Osteocyte (in vitro differentiated cells): ENCODE measurements around the gene JPT2. TPM values are rescaled to one million over a fixed set of nuclear protein-coding genes. Genes with fewer than 3 reads are reported as not detected.

Experiments
- DNase-seq: peaks from one replicate; pipeline ENCODE4 v3.0.0; 2021; ENCODE audit warnings: mixed read lengths; ENCODE audit not compliant: unreplicated experiment; ENCODE audit errors: extremely low spot score
- H3K27ac Mint-ChIP-seq: one replicate; pipeline ENCODE4 v1.8.0; 2021; ENCODE audit warnings: mild to moderate bottlenecking, mixed read lengths; ENCODE audit not compliant: unreplicated experiment
- H3K27me3 Mint-ChIP-seq: one replicate; pipeline ENCODE4 v1.8.0; 2021; ENCODE audit warnings: mixed read lengths; ENCODE audit not compliant: unreplicated experiment
- H3K36me3 Mint-ChIP-seq: one replicate; pipeline ENCODE4 v1.8.0; 2021; ENCODE audit warnings: mixed read lengths; ENCODE audit not compliant: unreplicated experiment
- H3K4me1 Mint-ChIP-seq: one replicate; pipeline ENCODE4 v1.8.0; 2021; ENCODE audit warnings: mixed read lengths; ENCODE audit not compliant: unreplicated experiment
- H3K4me3 Mint-ChIP-seq: one replicate; pipeline ENCODE4 v1.8.0; 2021; ENCODE audit warnings: mild to moderate bottlenecking, moderate library complexity, mixed read lengths; ENCODE audit not compliant: unreplicated experiment
- H3K9me3 Mint-ChIP-seq: one replicate; pipeline ENCODE4 v1.8.0; 2021; ENCODE audit warnings: mixed read lengths; ENCODE audit not compliant: unreplicated experiment
- CTCF ChIP-seq: fragments of 200-600 bp; sonication (generic); IDR thresholded peaks from 2 replicates; pipeline ENCODE4 v1.5.0; 2021; ENCODE audit warnings: antibody characterized with exemption, mild to moderate bottlenecking, moderate library complexity
- microRNA-seq: library from miRNA; unstranded; fragments of <30 nt; microRNA quantifications from one replicate; pipeline ENCODE4 v1.1.0, GENCODE V29; 2020; ENCODE audit not compliant: unreplicated experiment
- total RNA-seq: library from RNA; stranded (reverse); gene quantifications from 2 replicates; pipeline ENCODE4 v1.2.1, GENCODE V29; 2021

The JPT2 gene
- total RNA-seq, 1 donor from 2014 or later: 53.6 TPM

- no peak for TF ChIP-seq CTCF
- H3K36me3 Mint-ChIP-seq: no peaks in the 10 kb centered on the region
- peaks cover 31% of the 10 kb centered on the region for H3K4me1 Mint-ChIP-seq
- no peak for DNase-seq
- peak overlapping the region; percentile 96 for H3K27ac Mint-ChIP-seq
- no peak overlapping the region for H3K4me3 Mint-ChIP-seq
- H3K27me3 Mint-ChIP-seq: no peaks in the 10 kb centered on the region
- no peaks in the 10 kb centered on the region for H3K9me3 Mint-ChIP-seq
These were observed 68.7 kb downstream of the JPT2 start for GRCh38 chr16:1746693-1747195.

GRCh38 chr16:1747934-1748333 is 69.9 kb downstream of the JPT2 start:
- Mint-ChIP-seq H3K9me3 (no peaks in the 10 kb centered on the region), H3K27me3 (no peaks in the 10 kb centered on the region), H3K27ac (no peak overlapping the region), H3K4me3 (no peak overlapping the region), H3K36me3 (no peaks in the 10 kb centered on the region), H3K4me1 (peaks cover 31% of the 10 kb centered on the region)
- no peak for TF ChIP-seq CTCF
- DNase-seq: no peak

- H3K4me1 Mint-ChIP-seq: peaks cover 30% of the 10 kb centered on the region
- no peak overlapping the region for H3K27ac Mint-ChIP-seq
- no peak overlapping the region for H3K4me3 Mint-ChIP-seq
- TF ChIP-seq CTCF: no peak
- H3K9me3 Mint-ChIP-seq: no peaks in the 10 kb centered on the region
- no peaks in the 10 kb centered on the region for H3K27me3 Mint-ChIP-seq
- DNase-seq: no peak
- no peaks in the 10 kb centered on the region for H3K36me3 Mint-ChIP-seq
These were observed 71.4 kb downstream of the JPT2 start for GRCh38 chr16:1749152-1750117.

Small RNA genes within 50 kb of the gene (microRNA-seq; reads per million reads assigned to microRNA genes)
- gene MIR3177: 3.8 reads per million

Other genes starting within 250 kb of the JPT2 start
- gene PERCC1, start 247.2 kb upstream of the JPT2 start, total RNA-seq: not detected in 2 replicates
- gene CCDC154, start 233.7 kb upstream of the JPT2 start, total RNA-seq: 1.0 and 2.5 TPM in 2 replicates
- gene CLCN7, start 203.3 kb upstream of the JPT2 start, total RNA-seq: 177 and 179 TPM in 2 replicates
- gene PTX4, start 189.3 kb upstream of the JPT2 start, total RNA-seq: not detected in 2 replicates
- 35.7 and 37.8 TPM in 2 replicates for gene TELO2, start 184.9 kb upstream of the JPT2 start, total RNA-seq
- gene TMEM204, start 144.6 kb upstream of the JPT2 start, total RNA-seq: 13.5 and 14.5 TPM in 2 replicates
- gene IFT140, start 66.2 kb upstream of the JPT2 start, total RNA-seq: 36.4 and 38.2 TPM in 2 replicates
- 29.4 and 30.1 TPM in 2 replicates for gene CRAMP1, start 65.9 kb upstream of the JPT2 start, total RNA-seq
- gene MAPK8IP3, start 27.9 kb downstream of the JPT2 start, total RNA-seq: 89.7 and 105 TPM in 2 replicates
- gene NME3, start 93.3 kb downstream of the JPT2 start, total RNA-seq: 45.8 and 48.8 TPM in 2 replicates
- 21.5 and 22.4 TPM in 2 replicates for gene EME2, start 94.5 kb downstream of the JPT2 start, total RNA-seq
- 70.9 and 73.9 TPM in 2 replicates for gene MRPS34, start 94.9 kb downstream of the JPT2 start, total RNA-seq
- gene SPSB3, start 104.3 kb downstream of the JPT2 start, total RNA-seq: 52.8 and 53.4 TPM in 2 replicates
- 55.5 and 56.3 TPM in 2 replicates for gene NUBP2, start 104.7 kb downstream of the JPT2 start, total RNA-seq
- gene IGFALS, start 115.4 kb downstream of the JPT2 start, total RNA-seq: 0.34 and 0.43 TPM in 2 replicates
- 55.0 and 57.0 TPM in 2 replicates for gene HAGH, start 148.5 kb downstream of the JPT2 start, total RNA-seq
- 25.9 and 29.5 TPM in 2 replicates for gene FAHD1, start 148.9 kb downstream of the JPT2 start, total RNA-seq
- 0.63 and 1.2 TPM in 2 replicates for gene MEIOB, start 193.9 kb downstream of the JPT2 start, total RNA-seq
- not detected in 2 replicates for gene HS3ST6, start 240.1 kb downstream of the JPT2 start, total RNA-seq